ENCODE data around the gene PKMYT1. TPM values are rescaled to one million over a fixed set of nuclear protein-coding genes. Genes with fewer than 3 reads are reported as not detected.
A peak's percentile ranks its signal among the peaks of the same experiment; 100 is the strongest.

PKMYT1 gene
- total and polyA plus RNA-seq, 9 of the 15 experiments (the other 6 are each of a cell fraction or from before 2014, with no cell fraction given): 8.7 to 201 (median 37.8) TPM

GRCh38 chr16:2963723-2964474 is 16.3 kb downstream of the PKMYT1 start, which contains the start of gene KREMEN2 (continued):
- no peak for TF ChIP-seq SIX5 (IDR thresholded peaks at IDR 0.05; ENCODE audit: borderline replicate concordance in 1 of 2, insufficient read depth in 1 of 2, low read depth in 1 of 2, low read length in 2 of 2)
- no peak for TF ChIP-seq ZNF436 (CRISPR knock-in tag; IDR thresholded peaks at IDR 0.05)
- TF ChIP-seq SFPQ (IDR thresholded peaks at IDR 0.05; ENCODE audit: low read depth, low read length): no peak
- TF ChIP-seq PHF21A (IDR thresholded peaks at IDR 0.05; ENCODE audit: borderline replicate concordance, low read depth): peak; percentile 88
- TF ChIP-seq JUND (IDR thresholded peaks at IDR 0.05; ENCODE audit: borderline replicate concordance, low read depth, low read length): no peak; the same call in 1 of the 2 replicates
- TF ChIP-seq JUND (tag; IDR thresholded peaks at IDR 0.05; ENCODE audit: borderline replicate concordance, low read depth, low read length): no peak; the same call in 2 of the 3 replicates
- no peak for TF ChIP-seq ZBTB5 (IDR thresholded peaks at IDR 0.05)
- TF ChIP-seq PTTG1 (tag; IDR thresholded peaks at IDR 0.05; ENCODE audit: low read depth): no peak
- no peak for TF ChIP-seq ZFP1 (CRISPR knock-in tag; IDR thresholded peaks at IDR 0.05)
- TF ChIP-seq ZBTB26 (CRISPR knock-in tag; IDR thresholded peaks at IDR 0.05): no peak
- no peak for TF ChIP-seq CBX2 (IDR thresholded peaks at IDR 0.05; ENCODE audit: insufficient read depth, low read length, poor library complexity, severe bottlenecking)
- TF ChIP-seq ZNF75A (CRISPR knock-in tag; IDR thresholded peaks at IDR 0.05): no peak
- TF ChIP-seq TAF9B (IDR thresholded peaks at IDR 0.05; ENCODE audit: partially characterized antibody): no peak
- TF ChIP-seq ZNF395 (CRISPR knock-in tag; IDR thresholded peaks at IDR 0.05): no peak
- no peak for TF ChIP-seq KLF13 (tag; IDR thresholded peaks at IDR 0.05; ENCODE audit: borderline replicate concordance, low read depth)
- TF ChIP-seq NFIC (IDR thresholded peaks at IDR 0.05): 0 out of 2 replicates have a peak, but pooled peaks have one; percentile 10
- TF ChIP-seq MTA1 (IDR thresholded peaks at IDR 0.05; ENCODE audit: borderline replicate concordance): no peak
- no peak for TF ChIP-seq SAFB (IDR thresholded peaks at IDR 0.05; ENCODE audit: borderline replicate concordance, low read depth, low read length)
- no peak for TF ChIP-seq ZNF41 (CRISPR knock-in tag; conservative IDR thresholded peaks at IDR 0.05)
- 0 out of 2 replicates have a peak, but pooled peaks have one; percentile 56 for TF ChIP-seq NBN (IDR thresholded peaks at IDR 0.05; ENCODE audit: low read depth)
- TF ChIP-seq NUFIP1 (IDR thresholded peaks at IDR 0.05; ENCODE audit: partially characterized antibody): no peak
- TF ChIP-seq MAFG (tag; conservative IDR thresholded peaks at IDR 0.05): no peak
